Ovary (tissue), 3 donors: ENCODE data around the gene PRAMEF14.
"Not testable (repeated sequence)": the region's sequence is repeated elsewhere in the genome, so short reads cannot be mapped to it uniquely, and the experiment has no call there.

ENCODE experiments used
- POLR2A ChIP-seq: fragments of 450-650 bp; IDR thresholded peaks from one replicate; pipeline ENCODE4 v1.6.1; 2017; ENCODE audit warnings: antibody characterized with exemption, mild to moderate bottlenecking, moderate library complexity
- TF ChIP-seq, protein P1 (sequence below), 3 donors: fragments of 450-650 bp in 2 of 3; fragments of 200-600 bp in 1 of 3; IDR thresholded peaks; one replicate each; pipeline versions ENCODE4 v1.5.1 to v1.8.0; 2016 to 2022; ENCODE audit warnings: antibody characterized with exemption in 3 of 3, mild to moderate bottlenecking in 1 of 3
- donor health status: DM: no; HTN: no; CAD: no.

DNA sequence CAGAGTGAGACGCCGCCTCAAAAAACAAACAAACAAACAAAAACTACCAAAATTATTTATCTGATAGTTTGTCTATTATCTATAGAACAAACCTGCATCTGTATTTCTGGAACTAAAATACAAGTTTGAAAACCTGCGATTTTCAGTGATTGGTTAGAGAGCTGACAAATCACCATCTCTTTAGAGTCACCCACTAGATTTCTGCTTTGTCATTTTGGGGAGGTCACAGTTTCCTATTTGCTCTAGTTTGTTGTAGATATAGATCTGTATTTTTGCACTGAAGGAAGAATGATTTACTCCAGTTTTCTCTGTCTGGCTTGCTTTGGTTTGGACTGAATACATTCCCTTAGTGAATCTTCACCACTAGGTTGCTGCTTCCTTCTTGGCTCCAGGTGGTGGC lies 19.6 kb upstream of the PRAMEF14 start:
- TF ChIP-seq, protein P1, sequence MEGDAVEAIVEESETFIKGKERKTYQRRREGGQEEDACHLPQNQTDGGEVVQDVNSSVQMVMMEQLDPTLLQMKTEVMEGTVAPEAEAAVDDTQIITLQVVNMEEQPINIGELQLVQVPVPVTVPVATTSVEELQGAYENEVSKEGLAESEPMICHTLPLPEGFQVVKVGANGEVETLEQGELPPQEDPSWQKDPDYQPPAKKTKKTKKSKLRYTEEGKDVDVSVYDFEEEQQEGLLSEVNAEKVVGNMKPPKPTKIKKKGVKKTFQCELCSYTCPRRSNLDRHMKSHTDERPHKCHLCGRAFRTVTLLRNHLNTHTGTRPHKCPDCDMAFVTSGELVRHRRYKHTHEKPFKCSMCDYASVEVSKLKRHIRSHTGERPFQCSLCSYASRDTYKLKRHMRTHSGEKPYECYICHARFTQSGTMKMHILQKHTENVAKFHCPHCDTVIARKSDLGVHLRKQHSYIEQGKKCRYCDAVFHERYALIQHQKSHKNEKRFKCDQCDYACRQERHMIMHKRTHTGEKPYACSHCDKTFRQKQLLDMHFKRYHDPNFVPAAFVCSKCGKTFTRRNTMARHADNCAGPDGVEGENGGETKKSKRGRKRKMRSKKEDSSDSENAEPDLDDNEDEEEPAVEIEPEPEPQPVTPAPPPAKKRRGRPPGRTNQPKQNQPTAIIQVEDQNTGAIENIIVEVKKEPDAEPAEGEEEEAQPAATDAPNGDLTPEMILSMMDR (IDR thresholded peaks at IDR 0.05): not testable (repeated sequence)
- TF ChIP-seq POLR2A: not testable (repeated sequence)
